ENCODE measurements around the gene ZFAND3. TPM values are rescaled to one million over a fixed set of nuclear protein-coding genes. Genes with fewer than 3 reads are reported as not detected.

Gene ZFAND3
- total and polyA plus RNA-seq, 8 donors = 65.9 to 125 (median 118) TPM

GRCh38 chr6:37798436-37799262 lies 20.9 kb upstream of the ZFAND3 start:
- Histone ChIP-seq H3K27ac (no peak overlapping the region), H3K36me3 (no peaks in the 10 kb centered on the region), H3K4me1 (peaks cover 0 to 7% of the 10 kb centered on the region in 2 donors), H3K4me3 (no peak overlapping the region), H3K9me3 (no peaks in the 10 kb centered on the region), H3K27me3 (no peaks in the 10 kb centered on the region)
- ATAC-seq (no peak), DNase-seq (no peak)
- no peak for TF ChIP-seq CTCF (IDR thresholded peaks at IDR 0.05)
- intact Hi-C loops (cut with DNase I) = no loop called here

DNA sequence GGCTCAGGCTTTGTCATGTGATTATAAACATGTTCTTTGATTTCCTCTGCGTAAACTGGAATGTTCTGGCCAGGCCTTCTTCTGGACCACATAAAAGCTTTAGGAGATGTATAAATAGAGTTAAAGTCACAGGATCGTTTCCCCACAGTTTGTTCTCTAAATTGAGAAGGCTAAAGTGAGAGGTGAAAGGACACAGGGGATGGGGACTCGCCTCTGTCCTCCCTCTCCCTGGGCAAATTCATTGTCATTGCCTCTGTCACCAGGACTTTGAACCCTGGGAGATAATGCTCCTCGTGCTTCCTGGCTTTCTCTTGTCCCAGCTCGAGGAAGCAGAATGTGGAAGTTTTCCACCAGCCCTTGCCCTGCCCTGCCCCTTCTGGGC lies 20.3 kb upstream of the ZFAND3 start:
- TF ChIP-seq CTCF (IDR thresholded peaks at IDR 0.05) = no peak
- peaks cover 0 to 12% of the 10 kb centered on the region in 2 donors for H3K4me1 ChIP-seq
- no peak overlapping the region for H3K4me3 ChIP-seq
- no peaks in the 10 kb centered on the region for H3K27me3 ChIP-seq
- H3K27ac ChIP-seq = no peak overlapping the region
- intact Hi-C loops (cut with DNase I) = no loop called here
- no peak for DNase-seq
- no peaks in the 10 kb centered on the region for H3K36me3 ChIP-seq
- ATAC-seq = no peak
- H3K9me3 ChIP-seq = no peaks in the 10 kb centered on the region

GRCh38 chr6:37800703-37801604 lies 18.6 kb upstream of the ZFAND3 start:
- Histone ChIP-seq H3K9me3 (no peaks in the 10 kb centered on the region), H3K4me1 (peaks cover 0 to 17% of the 10 kb centered on the region in 2 donors), H3K36me3 (no peaks in the 10 kb centered on the region), H3K27ac (no peak overlapping the region), H3K4me3 (no peak overlapping the region), H3K27me3 (no peaks in the 10 kb centered on the region)
- intact Hi-C loops (cut with DNase I) = no loop called here
- ATAC-seq = no peak
- no peak for DNase-seq
- no peak for TF ChIP-seq CTCF (IDR thresholded peaks at IDR 0.05)

DNA sequence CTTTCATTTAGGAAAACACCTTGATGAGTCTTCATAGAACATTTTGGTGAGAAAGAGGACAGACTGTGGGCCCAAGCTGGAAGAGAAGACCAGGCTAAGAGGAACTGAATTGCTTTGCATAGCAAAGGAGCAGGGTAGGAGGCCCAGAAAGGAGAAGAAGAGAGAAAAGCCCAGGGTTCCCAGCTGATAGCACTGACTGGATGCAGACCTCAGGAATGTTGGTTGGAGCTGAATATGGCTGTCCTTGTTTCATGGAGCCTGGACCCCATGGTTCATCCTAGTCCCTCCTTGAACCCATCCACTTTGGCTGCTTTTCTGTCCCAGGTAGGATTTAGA lies 18.0 kb upstream of the ZFAND3 start:
- intact Hi-C loops (cut with DNase I) = no loop called here
- H3K27me3 ChIP-seq = no peaks in the 10 kb centered on the region
- no peak for DNase-seq
- peaks cover 0 to 17% of the 10 kb centered on the region in 2 donors for H3K4me1 ChIP-seq
- no peak overlapping the region for H3K27ac ChIP-seq
- TF ChIP-seq CTCF (IDR thresholded peaks at IDR 0.05) = no peak
- H3K36me3 ChIP-seq = no peaks in the 10 kb centered on the region
- no peak overlapping the region for H3K4me3 ChIP-seq
- no peak for ATAC-seq
- H3K9me3 ChIP-seq = no peaks in the 10 kb centered on the region

- H3K4me1 ChIP-seq = peaks cover 0 to 17% of the 10 kb centered on the region in 2 donors
- peak; percentile 21 for ATAC-seq
- no peak for DNase-seq
- intact Hi-C loops (cut with DNase I) = no loop called here
- H3K27me3 ChIP-seq = no peaks in the 10 kb centered on the region
- no peak for TF ChIP-seq CTCF (IDR thresholded peaks at IDR 0.05)
- no peaks in the 10 kb centered on the region for H3K9me3 ChIP-seq
- peak overlapping the region in 1 of 2 donors; percentile 26 for H3K27ac ChIP-seq
- H3K36me3 ChIP-seq = no peaks in the 10 kb centered on the region
- H3K4me3 ChIP-seq = no peak overlapping the region
These were observed 16.7 kb upstream of the ZFAND3 start for GRCh38 chr6:37802810-37803209.
